KOPT-K1 (cell line): ENCODE results near the gene FBXW7.
"Not testable (repeated sequence)": the region's sequence is repeated elsewhere in the genome, so short reads cannot be mapped to it uniquely, and the experiment has no call there.

Source experiments
- H3K27ac ChIP-seq: fragments of 200-600 bp; sonication (generic); 2 replicates; pipeline ENCODE4 v1.5.1; 2016; ENCODE audit warnings: antibody characterized with exemption, mild to moderate bottlenecking, low read depth, low read length; ENCODE audit not compliant: poor library complexity, severe bottlenecking
- H3K36me3 ChIP-seq: fragments of 200-600 bp; sonication (generic); 2 replicates; pipeline ENCODE4 v1.5.1; 2017; ENCODE audit warnings: antibody characterized with exemption, mild to moderate bottlenecking, low read length, moderate library complexity; ENCODE audit not compliant: insufficient read depth
- H3K9me3 ChIP-seq: fragments of 200-600 bp; sonication (generic); 2 replicates; pipeline ENCODE4 v1.5.1; 2017; ENCODE audit warnings: antibody characterized with exemption, low read length, mild to moderate bottlenecking; ENCODE audit not compliant: insufficient read depth, poor library complexity, severe bottlenecking

The FBXW7 gene

GRCh38 chr4:152563209-152563608, 27.3 kb upstream of the FBXW7 start:
- Histone ChIP-seq H3K36me3 (no peaks in the 10 kb centered on the region), H3K9me3 (no peaks in the 10 kb centered on the region), H3K27ac (no peak overlapping the region)

- H3K9me3 ChIP-seq: no peaks in the 10 kb centered on the region
- no peaks in the 10 kb centered on the region for H3K36me3 ChIP-seq
- no peak overlapping the region for H3K27ac ChIP-seq
Observed at GRCh38 chr4:152559641-152560040, 23.7 kb upstream of the FBXW7 start.

- no peaks in the 10 kb centered on the region for H3K36me3 ChIP-seq
- no peak overlapping the region for H3K27ac ChIP-seq
- H3K9me3 ChIP-seq: no peaks in the 10 kb centered on the region
Observed at GRCh38 chr4:152558396-152558795, 22.5 kb upstream of the FBXW7 start.

- Histone ChIP-seq H3K9me3 (no peaks in the 10 kb centered on the region), H3K36me3 (no peaks in the 10 kb centered on the region), H3K27ac (peak overlapping the region; percentile 80)
Observed at GRCh38 chr4:152556834-152557233, 20.9 kb upstream of the FBXW7 start.

GRCh38 chr4:152556283-152556682, 20.4 kb upstream of the FBXW7 start:
- H3K27ac ChIP-seq: peak overlapping the region; percentile 80
- H3K36me3 ChIP-seq: no peaks in the 10 kb centered on the region
- no peaks in the 10 kb centered on the region for H3K9me3 ChIP-seq

- Histone ChIP-seq H3K27ac (peak overlapping the region; percentile 80), H3K36me3 (no peaks in the 10 kb centered on the region), H3K9me3 (no peaks in the 10 kb centered on the region)
Observed at GRCh38 chr4:152554742-152555141, 18.9 kb upstream of the FBXW7 start.

- H3K36me3 ChIP-seq, H3K27ac ChIP-seq, H3K9me3 ChIP-seq: not testable (repeated sequence)
Observed at GRCh38 chr4:152550687-152551086, 14.8 kb upstream of the FBXW7 start.

- Histone ChIP-seq H3K36me3 (peaks cover 6% of the 10 kb centered on the region), H3K9me3 (peaks cover 6% of the 10 kb centered on the region), H3K27ac (no peak overlapping the region)
Observed at GRCh38 chr4:152545088-152545487, 9.2 kb upstream of the FBXW7 start.

- H3K27ac ChIP-seq: not testable (repeated sequence)
- peaks cover 12% of the 10 kb centered on the region for H3K9me3 ChIP-seq
- peaks cover 12% of the 10 kb centered on the region for H3K36me3 ChIP-seq
Observed at GRCh38 chr4:152544533-152544932, 8.6 kb upstream of the FBXW7 start.

- H3K27ac ChIP-seq: no peak overlapping the region
- H3K9me3 ChIP-seq: peaks cover 16% of the 10 kb centered on the region
- H3K36me3 ChIP-seq: peaks cover 28% of the 10 kb centered on the region
Observed at GRCh38 chr4:152540941-152541340, 5.0 kb upstream of the FBXW7 start.

GRCh38 chr4:152540293-152540674, 4.4 kb upstream of the FBXW7 start:
- H3K9me3 ChIP-seq: peaks cover 16% of the 10 kb centered on the region
- no peak overlapping the region for H3K27ac ChIP-seq
- peaks cover 28% of the 10 kb centered on the region for H3K36me3 ChIP-seq

GRCh38 chr4:152539556-152540292, 3.8 kb upstream of the FBXW7 start:
- Histone ChIP-seq H3K9me3 (peaks cover 16% of the 10 kb centered on the region), H3K27ac (no peak overlapping the region), H3K36me3 (peaks cover 28% of the 10 kb centered on the region)

- H3K36me3 ChIP-seq: peaks cover 35% of the 10 kb centered on the region
- peak overlapping the region; percentile 99 for H3K27ac ChIP-seq
- H3K9me3 ChIP-seq: peaks cover 16% of the 10 kb centered on the region
Observed at GRCh38 chr4:152537881-152538280, 2.0 kb upstream of the FBXW7 start.

- H3K36me3 ChIP-seq: peaks cover 35% of the 10 kb centered on the region
- peak overlapping the region; percentile 99 for H3K27ac ChIP-seq
- H3K9me3 ChIP-seq: peaks cover 16% of the 10 kb centered on the region
Observed at GRCh38 chr4:152536545-152537182, 772 bp upstream of the FBXW7 start.

- Histone ChIP-seq H3K36me3 (peaks cover 44% of the 10 kb centered on the region), H3K27ac (peak overlapping the region; percentile 99), H3K9me3 (peaks cover 14% of the 10 kb centered on the region)
Observed at GRCh38 chr4:152535360-152535902, 461 bp downstream of the FBXW7 start.
